ENCODE data around the gene DNAJC22.

The DNAJC22 gene

DNA sequence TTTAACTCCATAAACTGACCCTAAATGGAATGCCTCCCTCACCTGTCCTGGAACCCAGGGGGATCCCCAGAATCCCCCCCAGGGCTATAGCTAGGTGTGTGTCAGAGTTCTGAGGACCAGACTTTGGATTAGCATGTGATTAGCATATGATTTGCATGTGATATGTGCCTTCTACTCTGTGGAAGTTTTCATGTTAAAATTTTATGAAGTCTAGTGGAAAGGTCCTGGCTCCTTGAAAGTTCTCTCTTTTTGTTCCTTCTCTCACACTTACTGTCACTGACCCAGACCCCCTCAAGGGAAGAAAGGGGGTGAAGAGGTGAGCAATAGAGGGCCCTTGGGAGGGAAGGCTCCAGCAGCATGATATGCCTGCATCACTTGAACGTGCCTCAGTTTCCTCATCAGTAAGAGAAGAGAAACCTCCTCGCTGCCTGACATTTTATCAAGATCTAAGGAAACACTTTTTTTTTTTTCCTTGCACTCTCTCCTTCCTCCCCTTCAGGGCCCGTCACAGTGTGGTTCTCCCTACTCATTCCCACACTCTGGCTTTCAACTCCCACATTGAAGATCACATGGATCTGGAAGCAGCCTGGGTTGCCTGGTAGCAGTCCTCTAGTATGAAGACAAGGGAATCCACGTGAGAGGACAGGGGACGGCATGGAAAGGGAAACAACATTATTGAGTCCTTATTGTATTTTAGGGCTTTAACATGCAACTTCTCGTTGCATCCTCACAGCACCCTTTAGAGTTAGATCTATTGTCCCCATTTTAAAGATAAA lies 6.4 kb upstream of the DNAJC22 start:
- peaks cover 24% of the 10 kb centered on the region for H3K4me1 ChIP-seq (ENCODE audit: insufficient read depth, low read length)
- peaks cover 100% of the 10 kb centered on the region for H3K27me3 ChIP-seq (ENCODE audit: insufficient read depth, low read length)
- no peak overlapping the region for H3K27ac ChIP-seq (ENCODE audit: low read length)

DNA sequence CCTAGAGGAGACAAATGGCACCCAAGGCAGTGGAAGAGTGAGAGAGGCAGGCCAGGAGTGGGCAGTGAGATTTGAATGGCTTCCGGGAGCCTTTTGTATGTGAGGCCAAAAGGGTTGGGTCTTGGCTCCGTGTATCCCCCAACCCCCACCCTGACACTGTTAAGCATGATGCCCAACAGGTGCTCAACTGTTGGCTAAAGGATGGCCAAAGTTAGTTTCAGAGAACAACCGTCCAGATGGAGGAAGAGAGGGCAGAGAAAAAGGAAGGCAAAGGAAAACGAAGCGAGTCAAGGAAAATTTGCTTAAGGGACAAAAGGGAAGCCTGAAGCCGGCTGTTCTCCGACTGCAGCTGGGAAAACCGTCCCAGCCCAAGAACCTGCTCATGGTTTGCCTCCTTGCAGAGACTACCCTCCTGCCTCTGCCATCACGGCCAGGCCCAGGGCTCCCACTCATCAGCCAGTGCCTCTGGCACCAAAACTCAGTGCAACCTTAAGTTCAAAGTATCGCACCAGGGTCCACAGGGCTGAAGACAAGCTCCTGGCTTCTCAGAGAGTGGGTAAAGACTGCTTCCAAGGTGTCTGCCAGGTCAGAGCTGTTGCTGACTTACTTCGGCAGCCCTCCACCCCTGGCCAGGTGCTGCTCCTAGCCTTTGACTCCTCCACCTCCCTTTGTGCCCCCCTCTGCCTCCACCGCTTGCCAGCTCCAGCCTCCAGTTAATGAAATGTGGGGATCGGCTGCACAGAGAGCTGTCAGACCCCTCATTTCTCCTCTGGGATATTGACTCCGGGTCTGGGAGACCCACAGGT lies 5.5 kb upstream of the DNAJC22 start:
- peaks cover 100% of the 10 kb centered on the region for H3K27me3 ChIP-seq (ENCODE audit: insufficient read depth, low read length)
- H3K36me3 ChIP-seq (ENCODE audit: insufficient read depth, low read depth, low read length), result no peaks in the 10 kb centered on the region
- H3K9ac ChIP-seq (ENCODE audit: low read depth, low read length), result no peak overlapping the region
- H3K9me3 ChIP-seq (ENCODE audit: insufficient read depth, low read depth, low read length), result no peaks in the 10 kb centered on the region; the same call in 1 of the 2 replicates
- no peak overlapping the region for H3K27ac ChIP-seq (ENCODE audit: low read length)
- peak overlapping the region; percentile 71 for H3K4me3 ChIP-seq (ENCODE audit: low read length)
- H3K4me1 ChIP-seq (ENCODE audit: insufficient read depth, low read length), result peaks cover 28% of the 10 kb centered on the region

More for the DNA sequence above, 6.4 kb upstream of the DNAJC22 start:
- Histone ChIP-seq H3K4me3 (ENCODE audit: low read length) (no peak overlapping the region), H3K9ac (ENCODE audit: low read depth, low read length) (no peak overlapping the region), H3K36me3 (ENCODE audit: insufficient read depth, low read depth, low read length) (no peaks in the 10 kb centered on the region), H3K9me3 (ENCODE audit: insufficient read depth, low read depth, low read length) (peaks cover 5% of the 10 kb centered on the region; the same call in 1 of the 2 replicates)

DNA sequence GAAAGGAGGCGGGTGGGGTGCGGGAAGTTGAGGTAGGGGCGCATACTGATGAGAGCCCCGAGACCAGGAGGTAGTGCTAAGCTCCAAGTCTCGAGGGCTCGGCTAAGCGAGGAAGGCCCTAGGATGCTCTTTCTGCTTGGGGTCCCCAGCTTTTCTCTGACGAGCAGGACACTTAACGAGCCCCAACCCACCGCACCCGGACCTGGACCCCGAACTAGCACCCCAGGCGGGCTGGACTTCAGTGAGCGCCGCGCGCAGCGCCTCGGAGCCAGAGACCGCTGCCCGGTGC lies 5.0 kb upstream of the DNAJC22 start:
- Histone ChIP-seq H3K4me3 (ENCODE audit: low read length) (peak overlapping the region; percentile 71), H3K4me1 (ENCODE audit: insufficient read depth, low read length) (peaks cover 28% of the 10 kb centered on the region), H3K36me3 (ENCODE audit: insufficient read depth, low read depth, low read length) (no peaks in the 10 kb centered on the region), H3K27ac (ENCODE audit: low read length) (no peak overlapping the region), H3K9me3 (ENCODE audit: insufficient read depth, low read depth, low read length) (no peaks in the 10 kb centered on the region; the same call in 1 of the 2 replicates), H3K9ac (ENCODE audit: low read depth, low read length) (no peak overlapping the region), H3K27me3 (ENCODE audit: insufficient read depth, low read length) (peaks cover 100% of the 10 kb centered on the region)

DNA sequence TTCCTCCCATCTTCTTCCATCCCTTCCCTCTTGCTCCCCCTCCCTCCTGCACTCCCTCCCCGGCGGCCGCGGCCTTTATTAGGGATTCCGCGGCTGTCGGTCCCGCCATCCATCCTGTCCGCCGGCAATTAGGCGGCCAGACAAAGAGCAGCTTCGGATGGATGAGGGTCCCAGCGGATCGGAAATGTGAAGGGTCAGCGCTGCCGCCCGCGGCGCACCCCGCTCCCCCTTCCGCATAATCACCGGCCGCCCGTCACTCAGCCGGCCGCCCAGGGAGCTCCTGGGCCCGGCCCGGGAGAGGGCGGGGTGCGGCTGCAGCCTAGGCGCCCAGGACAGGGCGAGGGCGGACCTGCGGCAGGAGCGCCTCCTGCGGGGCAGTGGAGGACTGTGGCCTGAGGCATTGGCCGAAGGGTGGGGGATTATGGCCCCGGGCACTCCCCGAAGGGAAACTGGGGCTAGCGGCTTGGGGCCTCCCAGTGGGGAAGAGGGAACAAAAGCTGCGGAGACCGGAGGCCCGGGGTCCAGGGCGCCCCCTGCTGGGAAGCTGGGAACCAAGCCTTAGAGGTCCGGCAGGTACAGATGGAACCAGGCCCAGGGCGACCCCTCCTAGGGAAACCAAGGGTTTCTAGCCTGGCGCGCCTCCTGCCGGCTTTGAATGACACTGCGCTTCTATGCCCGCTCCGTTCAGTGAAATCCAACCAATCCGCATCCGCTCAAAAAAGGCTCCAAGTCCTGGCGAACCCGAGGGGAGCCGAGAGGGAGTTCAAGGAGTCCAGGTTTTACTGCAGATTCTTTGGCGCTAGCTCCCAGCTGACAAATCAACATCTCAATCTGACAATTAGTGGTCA lies 4.4 kb upstream of the DNAJC22 start:
- Histone ChIP-seq H3K4me1 (ENCODE audit: insufficient read depth, low read length) (peaks cover 28% of the 10 kb centered on the region), H3K27me3 (ENCODE audit: insufficient read depth, low read length) (peaks cover 100% of the 10 kb centered on the region), H3K9ac (ENCODE audit: low read depth, low read length) (no peak overlapping the region), H3K36me3 (ENCODE audit: insufficient read depth, low read depth, low read length) (no peaks in the 10 kb centered on the region), H3K9me3 (ENCODE audit: insufficient read depth, low read depth, low read length) (no peaks in the 10 kb centered on the region), H3K4me3 (ENCODE audit: low read length) (peak overlapping the region; percentile 71), H3K27ac (ENCODE audit: low read length) (no peak overlapping the region)

DNA sequence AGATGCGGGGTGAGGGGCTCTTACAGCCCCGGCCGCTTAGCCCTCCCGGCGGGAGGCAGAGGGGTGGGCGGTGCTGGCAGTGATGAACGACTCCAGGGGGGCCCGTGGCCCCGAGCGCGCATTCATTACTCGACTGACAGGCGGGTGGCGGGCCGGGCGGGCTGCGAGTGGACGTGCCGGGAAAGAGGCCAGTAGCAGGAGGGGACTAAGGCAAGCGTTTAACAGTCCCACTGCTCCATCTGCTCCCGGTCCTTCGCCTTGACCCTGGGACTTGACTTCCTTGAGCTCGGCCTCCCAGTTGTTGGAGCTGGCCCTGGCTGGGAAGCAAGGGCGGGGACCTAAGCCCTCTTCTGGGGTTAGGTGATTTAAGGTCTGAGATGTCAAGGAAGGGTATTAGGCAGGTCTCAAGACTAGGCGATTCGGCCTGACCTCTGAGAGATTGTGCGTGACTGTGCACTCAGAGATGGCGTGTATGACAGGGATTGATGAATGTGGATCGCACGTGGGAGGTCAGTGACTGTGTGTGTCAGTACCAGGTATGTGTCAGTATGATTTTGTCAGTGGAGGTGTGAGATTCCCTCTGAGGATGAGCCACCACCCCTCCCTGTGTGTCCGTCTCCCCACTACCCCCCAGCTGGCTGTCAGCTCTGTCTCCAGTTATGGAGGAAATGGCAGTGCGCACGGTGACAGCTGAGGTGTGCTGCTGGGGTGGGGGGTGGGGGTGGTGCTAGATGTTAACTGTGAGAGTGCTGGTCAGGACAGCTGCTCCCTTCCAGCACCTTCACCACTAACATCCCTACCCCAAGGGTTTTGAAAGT lies 3.6 kb upstream of the DNAJC22 start:
- Histone ChIP-seq H3K36me3 (ENCODE audit: insufficient read depth, low read depth, low read length) (no peaks in the 10 kb centered on the region), H3K27ac (ENCODE audit: low read length) (no peak overlapping the region), H3K9me3 (ENCODE audit: insufficient read depth, low read depth, low read length) (no peaks in the 10 kb centered on the region), H3K9ac (ENCODE audit: low read depth, low read length) (no peak overlapping the region), H3K27me3 (ENCODE audit: insufficient read depth, low read length) (peaks cover 100% of the 10 kb centered on the region), H3K4me3 (ENCODE audit: low read length) (peak overlapping the region; percentile 71), H3K4me1 (ENCODE audit: insufficient read depth, low read length) (peaks cover 25% of the 10 kb centered on the region)

DNA sequence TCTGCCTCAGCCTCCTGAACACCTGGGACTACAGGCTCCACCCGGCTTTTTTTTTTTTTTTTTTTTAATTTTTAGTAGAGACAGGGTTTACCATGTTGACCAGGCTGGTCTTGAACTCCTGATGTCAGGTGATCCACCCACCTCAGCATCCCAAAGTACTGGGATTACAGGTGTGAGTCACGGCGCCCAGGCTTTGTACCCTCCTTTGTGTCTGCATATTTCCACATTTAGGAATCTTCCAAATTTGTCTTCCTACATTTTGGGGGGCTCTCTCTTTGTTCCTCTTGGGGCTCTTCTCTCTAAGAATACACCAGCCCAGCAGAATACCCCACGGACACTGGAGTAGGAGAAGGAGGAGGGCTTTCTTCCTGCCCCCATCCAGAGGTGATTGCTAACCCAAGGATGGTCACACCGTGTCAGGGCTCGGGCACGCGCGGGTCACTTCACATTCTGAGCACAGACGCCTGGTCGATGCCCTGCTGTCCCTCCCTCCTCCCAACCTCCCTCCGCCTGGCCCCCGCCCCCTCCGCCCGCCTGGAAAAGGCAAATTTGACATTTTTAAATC lies 2.1 kb upstream of the DNAJC22 start:
- Histone ChIP-seq H3K9ac (ENCODE audit: low read depth, low read length) (no peak overlapping the region), H3K4me1 (ENCODE audit: insufficient read depth, low read length) (peaks cover 17% of the 10 kb centered on the region), H3K9me3 (ENCODE audit: insufficient read depth, low read depth, low read length) (no peaks in the 10 kb centered on the region), H3K4me3 (ENCODE audit: low read length) (no peak overlapping the region), H3K27me3 (ENCODE audit: insufficient read depth, low read length) (peaks cover 100% of the 10 kb centered on the region), H3K36me3 (ENCODE audit: insufficient read depth, low read depth, low read length) (no peaks in the 10 kb centered on the region), H3K27ac (ENCODE audit: low read length) (no peak overlapping the region)

DNA sequence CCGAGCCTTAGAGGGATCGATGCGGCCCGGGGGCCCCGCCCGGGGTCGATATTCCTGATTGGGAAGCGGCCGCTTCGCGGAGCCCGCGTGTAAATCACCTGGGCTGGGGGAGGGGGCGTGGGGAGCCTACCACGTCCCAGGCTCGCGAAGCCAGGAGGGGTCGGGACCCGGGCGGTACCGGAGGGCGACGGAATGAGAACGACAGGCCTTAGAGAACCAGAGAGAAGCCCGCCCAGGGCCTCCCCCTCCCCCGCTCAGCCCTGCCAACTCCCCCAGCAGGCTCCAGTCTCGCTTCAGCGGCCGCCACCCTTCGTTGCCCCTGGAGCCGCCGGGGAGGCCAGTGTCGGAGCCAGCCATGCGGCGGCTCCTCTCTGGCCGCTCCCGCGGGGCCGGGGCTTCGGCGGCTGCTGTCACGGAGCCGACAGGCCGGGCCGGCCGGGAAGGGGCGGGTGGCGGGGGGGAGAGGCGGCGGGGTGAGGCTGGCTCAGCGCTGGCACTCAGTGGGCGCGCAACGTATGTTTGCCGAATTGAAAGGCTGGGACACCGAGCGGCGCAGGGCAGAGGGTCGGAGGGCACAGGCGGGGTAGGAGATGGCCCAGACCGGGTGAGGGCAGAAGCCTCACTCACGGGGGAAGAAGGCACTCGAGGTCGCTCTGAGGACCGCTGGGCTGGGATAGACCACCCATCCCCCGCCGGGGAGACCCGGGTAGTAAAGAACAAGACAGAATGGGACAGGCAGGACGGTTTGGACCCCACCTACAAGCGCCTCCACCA lies 1.4 kb upstream of the DNAJC22 start:
- H3K4me1 ChIP-seq (ENCODE audit: insufficient read depth, low read length), result peaks cover 13% of the 10 kb centered on the region
- no peaks in the 10 kb centered on the region for H3K9me3 ChIP-seq (ENCODE audit: insufficient read depth, low read depth, low read length)
- no peak overlapping the region for H3K9ac ChIP-seq (ENCODE audit: low read depth, low read length)
- peaks cover 98% of the 10 kb centered on the region for H3K27me3 ChIP-seq (ENCODE audit: insufficient read depth, low read length)
- H3K27ac ChIP-seq (ENCODE audit: low read length), result no peak overlapping the region
- peak overlapping the region; percentile 55; the same call in 1 of the 2 replicates for H3K4me3 ChIP-seq (ENCODE audit: low read length)
- no peaks in the 10 kb centered on the region for H3K36me3 ChIP-seq (ENCODE audit: insufficient read depth, low read depth, low read length)

DNA sequence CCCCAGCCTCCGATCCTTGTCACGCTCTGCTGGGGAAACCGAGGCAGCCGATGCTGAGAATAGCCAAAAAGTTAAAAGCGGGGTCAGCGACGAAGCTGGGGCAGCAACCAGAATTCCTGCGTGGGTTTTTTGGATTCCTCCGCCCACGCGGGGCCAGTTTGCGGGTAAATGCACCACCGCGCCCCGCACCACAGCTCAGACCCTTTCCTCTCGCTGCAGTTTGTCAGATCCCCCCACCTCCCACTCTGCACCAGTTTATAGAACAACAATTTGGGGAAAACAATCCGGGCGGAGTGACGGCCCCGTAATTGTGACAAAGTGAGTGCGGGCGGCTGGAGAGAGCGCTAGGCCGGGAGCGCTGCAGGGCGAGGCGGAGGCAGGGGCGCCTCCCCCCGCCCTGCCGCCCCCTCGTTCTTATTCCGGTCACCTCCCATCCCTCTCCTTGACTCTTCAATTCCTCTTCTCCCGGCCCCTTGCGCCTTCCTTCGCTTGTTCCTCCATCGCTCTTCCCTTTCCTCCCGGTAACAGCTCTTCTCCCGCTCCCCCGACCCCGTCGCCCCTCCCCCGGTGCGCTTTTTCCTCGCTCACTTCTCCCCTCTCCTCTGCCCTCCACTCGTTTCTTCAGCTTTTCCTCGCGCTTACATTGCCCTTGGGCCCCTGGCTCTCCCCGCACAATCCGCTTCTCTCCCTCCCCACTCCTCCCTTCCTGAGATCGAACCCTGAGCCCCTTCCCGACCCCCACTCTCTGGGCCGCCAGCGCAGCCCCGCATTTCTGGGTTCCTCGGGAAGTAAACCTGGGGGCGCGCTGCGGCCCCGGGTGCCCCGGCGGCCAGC lies 646 bp upstream of the DNAJC22 start:
- Histone ChIP-seq H3K4me3 (ENCODE audit: low read length) (peak overlapping the region; percentile 55; the same call in 1 of the 2 replicates), H3K9ac (ENCODE audit: low read depth, low read length) (no peak overlapping the region), H3K27ac (ENCODE audit: low read length) (no peak overlapping the region), H3K27me3 (ENCODE audit: insufficient read depth, low read length) (peaks cover 94% of the 10 kb centered on the region), H3K9me3 (ENCODE audit: insufficient read depth, low read depth, low read length) (no peaks in the 10 kb centered on the region), H3K4me1 (ENCODE audit: insufficient read depth, low read length) (peaks cover 9% of the 10 kb centered on the region), H3K36me3 (ENCODE audit: insufficient read depth, low read depth, low read length) (no peaks in the 10 kb centered on the region)

DNA sequence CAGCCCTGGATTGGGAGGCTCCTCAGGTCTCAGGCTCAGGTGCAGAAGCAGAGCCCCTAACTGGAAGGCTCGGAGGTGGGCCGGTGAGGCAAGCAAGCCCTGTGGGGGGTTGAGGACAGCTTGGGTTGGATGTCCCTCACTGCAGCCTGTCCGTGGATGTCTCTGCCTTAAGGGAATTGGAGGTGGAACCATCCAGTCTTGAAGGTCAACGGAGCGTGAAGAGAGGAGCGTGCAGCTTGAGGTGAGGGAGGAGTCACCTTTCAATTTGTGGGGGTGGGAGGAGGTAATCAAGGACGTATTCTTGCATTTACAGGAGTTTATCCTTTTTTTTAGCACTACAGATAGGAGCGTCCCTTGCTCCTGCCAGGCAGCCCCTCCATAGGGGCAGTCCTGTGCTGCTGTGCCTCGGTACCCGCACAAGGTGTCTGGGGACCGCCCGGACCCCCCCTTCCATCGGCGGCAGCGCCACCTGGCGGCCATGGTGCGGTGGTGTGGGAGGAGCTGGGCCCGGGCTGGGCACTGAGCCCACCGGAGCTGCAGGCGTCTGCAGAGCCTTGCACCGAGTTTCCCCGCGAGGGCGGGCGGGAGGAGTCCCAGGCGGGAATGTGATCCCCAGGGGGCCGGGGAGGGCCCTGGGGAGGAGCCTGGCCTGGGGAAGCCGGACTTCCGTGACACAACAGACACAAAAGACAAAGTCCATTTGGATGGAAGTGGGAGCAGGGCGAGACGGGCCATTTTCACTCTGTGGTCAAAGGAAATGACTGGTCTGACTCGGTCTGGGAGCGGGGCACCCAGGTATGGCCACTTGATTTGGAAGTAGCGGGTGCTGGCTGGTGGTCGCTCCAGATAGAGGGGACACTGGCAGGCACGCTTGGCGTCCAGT lies 864 bp downstream of the DNAJC22 start:
- peaks cover 85% of the 10 kb centered on the region for H3K27me3 ChIP-seq (ENCODE audit: insufficient read depth, low read length)
- H3K4me3 ChIP-seq (ENCODE audit: low read length), result peak overlapping the region; percentile 50; the same call in 1 of the 2 replicates
- no peak overlapping the region for H3K27ac ChIP-seq (ENCODE audit: low read length)
- H3K9me3 ChIP-seq (ENCODE audit: insufficient read depth, low read depth, low read length), result no peaks in the 10 kb centered on the region
- peaks cover 9% of the 10 kb centered on the region for H3K4me1 ChIP-seq (ENCODE audit: insufficient read depth, low read length)
- no peaks in the 10 kb centered on the region for H3K36me3 ChIP-seq (ENCODE audit: insufficient read depth, low read depth, low read length)
- H3K9ac ChIP-seq (ENCODE audit: low read depth, low read length), result no peak overlapping the region
